Measurements from ENCODE around the gene RPL37. TPM values are rescaled to one million over a fixed set of nuclear protein-coding genes. Genes with fewer than 3 reads are reported as not detected.
A peak's percentile ranks its signal among the peaks of the same experiment; 100 is the strongest.
"Not testable (repeated sequence)": the region's sequence is repeated elsewhere in the genome, so short reads cannot be mapped to it uniquely, and the experiment has no call there.

The RPL37 gene
- total RNA-seq (919 TPM), polyA plus RNA-seq (ENCODE audit: insufficient read depth, low read depth, low replicate concordance) (2,564 TPM)
- long read RNA-seq, donor 1, full-length matches to known transcripts = 511 of 760 reads
- long read RNA-seq, donor 1, partial matches to known transcripts = 240 of 760 reads
- long read RNA-seq, donor 1, other reads (novel, unspliced or antisense) = 9 of 760 reads
- long read RNA-seq, donor 2, full-length matches to known transcripts = 748 of 1,004 reads
- long read RNA-seq, donor 2, partial matches to known transcripts = 250 of 1,004 reads
- long read RNA-seq, donor 2, other reads (novel, unspliced or antisense) = 6 of 1,004 reads
- long read RNA-seq, donor 3, full-length matches to known transcripts = 1,020 of 1,426 reads
- long read RNA-seq, donor 3, partial matches to known transcripts = 399 of 1,426 reads
- long read RNA-seq, donor 3, other reads (novel, unspliced or antisense) = 7 of 1,426 reads
- long read RNA-seq, donor 4, full-length matches to known transcripts = 219 of 372 reads
- long read RNA-seq, donor 4, partial matches to known transcripts = 147 of 372 reads
- long read RNA-seq, donor 4, other reads (novel, unspliced or antisense) = 6 of 372 reads
- long read RNA-seq, donor 5, full-length matches to known transcripts = 44 of 74 reads
- long read RNA-seq, donor 5, partial matches to known transcripts = 30 of 74 reads
- long read RNA-seq, donor 5, other reads (novel, unspliced or antisense) = 0 of 74 reads
- long read RNA-seq, donor 6, full-length matches to known transcripts = 2,236 of 3,475 reads
- long read RNA-seq, donor 6, partial matches to known transcripts = 1,072 of 3,475 reads
- long read RNA-seq, donor 6, other reads (novel, unspliced or antisense) = 167 of 3,475 reads
- long read RNA-seq, donor 7, full-length matches to known transcripts = 55 of 933 reads
- long read RNA-seq, donor 7, partial matches to known transcripts = 7 of 933 reads
- long read RNA-seq, donor 7, other reads (novel, unspliced or antisense) = 871 of 933 reads
- long read RNA-seq, donor 8, full-length matches to known transcripts = 736 of 1,090 reads
- long read RNA-seq, donor 8, partial matches to known transcripts = 354 of 1,090 reads
- long read RNA-seq, donor 8, other reads (novel, unspliced or antisense) = 0 of 1,090 reads
- long read RNA-seq, donor 9, full-length matches to known transcripts = 503 of 730 reads
- long read RNA-seq, donor 9, partial matches to known transcripts = 214 of 730 reads
- long read RNA-seq, donor 9, other reads (novel, unspliced or antisense) = 13 of 730 reads
- long read RNA-seq, donor 10, full-length matches to known transcripts = 657 of 1,188 reads
- long read RNA-seq, donor 10, partial matches to known transcripts = 490 of 1,188 reads
- long read RNA-seq, donor 10, other reads (novel, unspliced or antisense) = 41 of 1,188 reads

- no peaks in the 10 kb centered on the region for H3K27me3 ChIP-seq (ENCODE audit: control insufficient read depth, insufficient read depth, low read length)
These were observed at the start of gene RPL37 for GRCh38 chr5:40834849-40835787. RPL37 (minus strand) TSS chr5:40835222; CDS start chr5:40835185, 37 bp downstream.

GRCh38 chr5:40883051-40883450, 48.0 kb upstream of the RPL37 start:
- H3K27ac ChIP-seq (ENCODE audit: low read depth in 2 of 2, low read length in 2 of 2); H3K9me3 ChIP-seq (ENCODE audit: control insufficient read depth in 2 of 3, insufficient read depth in 1 of 3, low read length in 3 of 3); H3K4me3 ChIP-seq (ENCODE audit: low read length in 3 of 3); FAIRE-seq; H3K27me3 ChIP-seq (ENCODE audit: control insufficient read depth, insufficient read depth, low read length); intact Hi-C loops (cut with DNase I); H3K4me1 ChIP-seq (ENCODE audit: control insufficient read depth in 2 of 3, insufficient read depth in 2 of 3, low read depth in 1 of 3, low read length in 3 of 3); DNase-seq; H3K9ac ChIP-seq (ENCODE audit: low read length in 3 of 3); H3K36me3 ChIP-seq (ENCODE audit: control insufficient read depth in 2 of 3, insufficient read depth in 3 of 3, low read length in 3 of 3): not testable (repeated sequence)

More at GRCh38 chr5:40834849-40835787, at the start of gene RPL37:
- no peaks in the 10 kb centered on the region for H3K9me3 ChIP-seq (ENCODE audit: control insufficient read depth in 2 of 3, insufficient read depth in 1 of 3, low read length in 3 of 3)
- peak within 1 kb of the TSS; percentile 97 to 99 for H3K27ac ChIP-seq (ENCODE audit: low read depth in 2 of 2, low read length in 2 of 2)
- peak; percentile 97 to 99 (median 98) for DNase-seq
- H3K4me3 ChIP-seq (ENCODE audit: low read length in 3 of 3) = peak within 1 kb of the TSS; percentile 80 to 94 (median 84)
- H3K9ac ChIP-seq (ENCODE audit: low read length in 3 of 3) = peak within 1 kb of the TSS; percentile 84 to 97 (median 93)
- no peak for FAIRE-seq
- peak; percentile 11 for TF ChIP-seq CTCF (IDR thresholded peaks at IDR 0.05; ENCODE audit: borderline replicate concordance, extremely low read depth, insufficient read depth)
- intact Hi-C loops (cut with DNase I) = no loop called here
- peaks cover 20 to 37% (median 25%) of the 10 kb centered on the region in 3 donors for H3K36me3 ChIP-seq (ENCODE audit: control insufficient read depth in 2 of 3, insufficient read depth in 3 of 3, low read length in 3 of 3)
- H3K4me1 ChIP-seq (ENCODE audit: control insufficient read depth in 2 of 3, insufficient read depth in 2 of 3, low read depth in 1 of 3, low read length in 3 of 3) = peaks cover 3 to 10% (median 5%) of the 10 kb centered on the region in 3 donors

GRCh38 chr5:40882291-40882690, 47.3 kb upstream of the RPL37 start:
- no peaks in the 10 kb centered on the region for H3K4me1 ChIP-seq (ENCODE audit: control insufficient read depth in 2 of 3, insufficient read depth in 2 of 3, low read depth in 1 of 3, low read length in 3 of 3)
- no peak overlapping the region for H3K27ac ChIP-seq (ENCODE audit: low read depth in 2 of 2, low read length in 2 of 2)
- DNase-seq = no peak
- no peak overlapping the region for H3K9ac ChIP-seq (ENCODE audit: low read length in 3 of 3)
- intact Hi-C loops (cut with DNase I) = no loop called here
- H3K27me3 ChIP-seq (ENCODE audit: control insufficient read depth, insufficient read depth, low read length) = no peaks in the 10 kb centered on the region
- no peak for TF ChIP-seq CTCF (IDR thresholded peaks at IDR 0.05; ENCODE audit: borderline replicate concordance, extremely low read depth, insufficient read depth)
- no peaks in the 10 kb centered on the region for H3K36me3 ChIP-seq (ENCODE audit: control insufficient read depth in 2 of 3, insufficient read depth in 3 of 3, low read length in 3 of 3)
- H3K4me3 ChIP-seq (ENCODE audit: low read length in 3 of 3) = no peak overlapping the region
- no peak for FAIRE-seq
- no peaks in the 10 kb centered on the region for H3K9me3 ChIP-seq (ENCODE audit: control insufficient read depth in 2 of 3, insufficient read depth in 1 of 3, low read length in 3 of 3)

Data from kidney (tissue), 22 donors.